Endodermal cell (in vitro differentiated cells): ENCODE results near the gene GYS2. TPM values are rescaled to one million over a fixed set of nuclear protein-coding genes. Genes with fewer than 3 reads are reported as not detected.

Experiments
- DNase-seq: peaks from one replicate; pipeline ENCODE4 v3.0.0-alpha.2; 2017
- H3K27ac ChIP-seq: 2 replicates; pipeline ENCODE4 v1.5.1; 2013; ENCODE audit warnings: mild to moderate bottlenecking, low read depth, low read length, moderate library complexity
- H3K27me3 ChIP-seq: 2 replicates; pipeline ENCODE4 v1.6.1; 2013; ENCODE audit warnings: mild to moderate bottlenecking, low read length, moderate library complexity; ENCODE audit not compliant: insufficient read depth, control insufficient read depth, poor library complexity, severe bottlenecking
- H3K36me3 ChIP-seq: 2 replicates; pipeline ENCODE4 v1.7.0; 2013; ENCODE audit warnings: mild to moderate bottlenecking, low read length, moderate library complexity; ENCODE audit not compliant: control insufficient read depth, insufficient read depth
- H3K4me1 ChIP-seq: one replicate; pipeline ENCODE4 v1.7.0; 2013; ENCODE audit warnings: low read length; ENCODE audit not compliant: control insufficient read depth, insufficient read depth
- H3K4me3 ChIP-seq: 2 replicates; pipeline ENCODE4 v1.5.1; 2013; ENCODE audit warnings: mild to moderate bottlenecking, low read length, moderate library complexity
- H3K9ac ChIP-seq: 2 replicates; pipeline ENCODE4 v1.6.1; 2013; ENCODE audit warnings: mild to moderate bottlenecking, low read length, moderate library complexity; ENCODE audit not compliant: poor library complexity, severe bottlenecking; ENCODE audit errors: extremely low read depth
- H3K9me3 ChIP-seq: 2 replicates; pipeline ENCODE4 v1.6.1; 2013; ENCODE audit warnings: mild to moderate bottlenecking, low read length, moderate library complexity; ENCODE audit not compliant: control insufficient read depth
- H3K27ac Mint-ChIP-seq: 2 replicates; pipeline ENCODE4 v1.8.0; 2020; ENCODE audit warnings: mixed read lengths
- H3K27me3 Mint-ChIP-seq: 2 replicates; pipeline ENCODE4 v1.8.0; 2021; ENCODE audit warnings: mild to moderate bottlenecking, mixed read lengths; ENCODE audit not compliant: insufficient read depth
- H3K36me3 Mint-ChIP-seq: 2 replicates; pipeline ENCODE4 v1.8.0; 2020; ENCODE audit warnings: low read depth, mixed read lengths
- H3K4me1 Mint-ChIP-seq: 2 replicates; pipeline ENCODE4 v1.8.0; 2020; ENCODE audit warnings: mixed read lengths
- H3K4me3 Mint-ChIP-seq: 2 replicates; pipeline ENCODE4 v1.8.0; 2020; ENCODE audit warnings: mild to moderate bottlenecking, moderate library complexity, mixed read lengths
- H3K9me3 Mint-ChIP-seq: 2 replicates; pipeline ENCODE4 v1.8.0; 2020; ENCODE audit warnings: mild to moderate bottlenecking, mixed read lengths
- CTCF ChIP-seq: fragments of 200-600 bp; sonication (generic); conservative IDR thresholded peaks from 2 replicates; pipeline ENCODE4 v1.5.0; 2021; ENCODE audit warnings: antibody characterized with exemption, mild to moderate bottlenecking
- WGBS, 2 experiments: methylation state at CpG; one replicate each; pipeline versions ENCODE4 v1.1.5 to v1.1.7; 2013; ENCODE audit warnings: missing lambda C conversion rate in 2 of 2, mixed read lengths in 1 of 2; ENCODE audit not compliant: insufficient coverage in 1 of 2, insufficient read length in 1 of 2; 5-methylcytosine and 5-hydroxymethylcytosine counted together
- total RNA-seq, 2 donors: library from RNA; stranded (reverse); fragmentation: NEBNext Ultra II Directional in 1 of 2; extraction: Animal tissue kit (Norgen Biotek cat#: 25700) in 1 of 2; gene quantifications; 2 replicates in 1 of 2; 3 replicates in 1 of 2; pipeline ENCODE4 v1.2.1, GENCODE V29; 2021

GYS2 gene
- total RNA-seq, 2 donors from 2014 or later, result not detected

- H3K36me3 ChIP-seq, result no peaks in the 10 kb centered on the region
- peaks cover 20% of the 10 kb centered on the region for H3K27me3 ChIP-seq
- TF ChIP-seq CTCF, result no peak
- H3K9me3 ChIP-seq, result no peaks in the 10 kb centered on the region
- WGBS, 2 experiments, result 82% methylated on average over 2 of the region's 2 CpGs; no CpG with 5 or more reads in 1 of the 2 experiments
- DNase-seq, result no peak
- Mint-ChIP-seq H3K27me3 (peaks cover 30% of the 10 kb centered on the region), H3K36me3 (no peaks in the 10 kb centered on the region), H3K4me1 (peaks cover 29% of the 10 kb centered on the region), H3K9me3 (no peaks in the 10 kb centered on the region), H3K4me3 (no peak overlapping the region), H3K27ac (no peak overlapping the region)
- H3K9ac ChIP-seq, result no peak overlapping the region
- H3K27ac ChIP-seq, result no peak overlapping the region
- H3K4me1 ChIP-seq, result peaks cover 11% of the 10 kb centered on the region
- no peak overlapping the region for H3K4me3 ChIP-seq
Observed at GRCh38 chr12:21602774-21603173, 1.9 kb downstream of the GYS2 start.

- Histone ChIP-seq H3K9ac (no peak overlapping the region), H3K27ac (no peak overlapping the region), H3K9me3 (no peaks in the 10 kb centered on the region), H3K4me3 (no peak overlapping the region), H3K4me1 (peaks cover 11% of the 10 kb centered on the region), H3K36me3 (no peaks in the 10 kb centered on the region), H3K27me3 (peaks cover 20% of the 10 kb centered on the region)
- Mint-ChIP-seq H3K4me1 (peaks cover 34% of the 10 kb centered on the region), H3K36me3 (no peaks in the 10 kb centered on the region), H3K9me3 (no peaks in the 10 kb centered on the region), H3K27me3 (peaks cover 38% of the 10 kb centered on the region), H3K4me3 (no peak overlapping the region), H3K27ac (no peak overlapping the region)
- 57 to 73% methylated on average over 5 of the region's 5 CpGs for WGBS, 2 experiments
- no peak for TF ChIP-seq CTCF
- peak; percentile 72 for DNase-seq
Observed at GRCh38 chr12:21600196-21600595, 4.5 kb downstream of the GYS2 start.

- H3K4me3 Mint-ChIP-seq, result no peak overlapping the region
- H3K4me1 Mint-ChIP-seq, result peaks cover 32% of the 10 kb centered on the region
- Histone ChIP-seq H3K4me3 (no peak overlapping the region), H3K4me1 (peaks cover 8% of the 10 kb centered on the region), H3K27ac (no peak overlapping the region), H3K27me3 (peaks cover 20% of the 10 kb centered on the region), H3K36me3 (no peaks in the 10 kb centered on the region), H3K9ac (no peak overlapping the region), H3K9me3 (no peaks in the 10 kb centered on the region)
- no peak for DNase-seq
- no peak overlapping the region for H3K27ac Mint-ChIP-seq
- no peaks in the 10 kb centered on the region for H3K36me3 Mint-ChIP-seq
- no peaks in the 10 kb centered on the region for H3K9me3 Mint-ChIP-seq
- WGBS, 2 experiments, result 86 to 93% methylated on average over 2 of the region's 3 CpGs
- no peak for TF ChIP-seq CTCF
- peaks cover 38% of the 10 kb centered on the region for H3K27me3 Mint-ChIP-seq
Observed at GRCh38 chr12:21599143-21599999, 5.3 kb downstream of the GYS2 start.
